Naive thymus-derived CD8-positive, alpha-beta T cell (primary cell): ENCODE measurements around the gene PHF3. TPM values are rescaled to one million over a fixed set of nuclear protein-coding genes. Genes with fewer than 3 reads are reported as not detected.

Experiments
- ATAC-seq, 2 donors: fragments of 150-1000 bp; cut with Tn5 transposase in 1 of 2; sonication (Bioruptor Pico), chemical (Tn5 transposase) in 1 of 2; 1 replicate in 1 of 2; 2 replicates in 1 of 2; pipeline ENCODE4 v1.10.0; 2021; ENCODE audit warnings: mild to moderate bottlenecking in 2 of 2, moderate library complexity in 2 of 2
- POLR2A ChIA-PET: fragments of 350-600 bp; sonication (Branson Sonifier 250); formaldehyde crosslinking; loops from one replicate; lab custom pipeline; 2021; ENCODE audit warnings: antibody characterized with exemption; lab: Charles Lee
- DNase-seq, 10 donors: peaks; one replicate each; pipeline versions ENCODE4 v3.0.0 to v3.0.0-alpha.2; 2020 to 2022
- H3K27ac Mint-ChIP-seq, 10 donors: one replicate each; pipeline ENCODE4 v1.8.0; 2020 to 2022; ENCODE audit warnings: mild to moderate bottlenecking in 10 of 10, mixed read lengths in 10 of 10, moderate library complexity in 4 of 10, inconsistent platforms in 1 of 10
- H3K27me3 Mint-ChIP-seq, 5 donors: one replicate each; pipeline ENCODE4 v1.8.0; 2021 to 2022; ENCODE audit warnings: mixed read lengths in 5 of 5
- H3K36me3 Mint-ChIP-seq, 3 donors: one replicate each; pipeline ENCODE4 v1.8.0; 2020 to 2022; ENCODE audit warnings: mixed read lengths in 3 of 3, mild to moderate bottlenecking in 2 of 3, inconsistent platforms in 1 of 3
- H3K4me1 Mint-ChIP-seq, 4 donors: one replicate each; pipeline ENCODE4 v1.8.0; 2021 to 2022; ENCODE audit warnings: mixed read lengths in 4 of 4
- H3K4me3 Mint-ChIP-seq, 10 donors: one replicate each; pipeline ENCODE4 v1.8.0; 2020 to 2022; ENCODE audit warnings: mild to moderate bottlenecking in 10 of 10, mixed read lengths in 10 of 10, moderate library complexity in 6 of 10, inconsistent platforms in 1 of 10
- H3K9me3 Mint-ChIP-seq, 9 donors: one replicate each; pipeline ENCODE4 v1.8.0; 2020 to 2022; ENCODE audit warnings: mixed read lengths in 9 of 9, mild to moderate bottlenecking in 3 of 9, inconsistent platforms in 1 of 9, moderate library complexity in 1 of 9
- polyA plus RNA-seq, 3 donors: library from polyadenylated mRNA; unstranded; fragments of 300-500 nt; fragmentation: Illumina TruSeq; gene quantifications; one replicate each; pipeline ENCODE4 v1.2.3, GENCODE V29; 2021
- total RNA-seq, 8 experiments: library from RNA in 2 of 8; stranded (reverse) in 2 of 8; gene quantifications; one replicate each; pipeline ENCODE4 v1.2.3 and lab custom pipeline; 2021 to 2026

The PHF3 gene
- total and polyA plus RNA-seq, 5 experiments from 2014 or later, result 23.7 to 118 (median 38.6) TPM

- Mint-ChIP-seq H3K27me3 (no peaks in the 10 kb centered on the region), H3K4me1 (peaks cover 19 to 55% (median 51%) of the 10 kb centered on the region in 4 donors), H3K9me3 (no peaks in the 10 kb centered on the region), H3K4me3 (no peak overlapping the region), H3K36me3 (peaks cover 0 to 44% (median 16%) of the 10 kb centered on the region in 3 donors), H3K27ac (no peak overlapping the region)
- peak in 1 of 2 donors; percentile 39 for ATAC-seq
- no peak for DNase-seq
- POLR2A ChIA-PET, result no interaction called here
Observed at GRCh38 chr6:63677282-63677681, 41.7 kb downstream of the PHF3 start.

- peaks cover 18 to 70% (median 35%) of the 10 kb centered on the region in 3 donors for H3K36me3 Mint-ChIP-seq
Observed at GRCh38 chr6:63683071-63683603, 47.5 kb downstream of the PHF3 start.

GRCh38 chr6:63685446-63686379, 50.1 kb downstream of the PHF3 start:
- Mint-ChIP-seq H3K27ac (peak overlapping the region in 5 of 10 donors; percentile 14 to 68 (median 59)), H3K4me3 (no peak overlapping the region), H3K27me3 (no peaks in the 10 kb centered on the region), H3K9me3 (no peaks in the 10 kb centered on the region), H3K4me1 (peaks cover 21 to 64% (median 51%) of the 10 kb centered on the region in 4 donors), H3K36me3 (peaks cover 23 to 53% (median 32%) of the 10 kb centered on the region in 3 donors)
- no peak for DNase-seq
- POLR2A ChIA-PET, result no interaction called here
- ATAC-seq, result peak in 1 of 2 donors; percentile 33

More at GRCh38 chr6:63683071-63683603, 47.5 kb downstream of the PHF3 start:
- Mint-ChIP-seq H3K27me3 (no peaks in the 10 kb centered on the region), H3K4me1 (peaks cover 27 to 73% (median 61%) of the 10 kb centered on the region in 4 donors), H3K9me3 (no peaks in the 10 kb centered on the region), H3K4me3 (no peak overlapping the region), H3K27ac (peak overlapping the region in 5 of 10 donors; percentile 11 to 64 (median 31))
- DNase-seq, result no peak
- POLR2A ChIA-PET, result no interaction called here
- ATAC-seq, result no peak

GRCh38 chr6:63689421-63689820, 53.8 kb downstream of the PHF3 start:
- ATAC-seq (no peak), DNase-seq (no peak)
- H3K4me1 Mint-ChIP-seq, result peaks cover 10 to 42% (median 36%) of the 10 kb centered on the region in 4 donors
- peak overlapping the region in 1 of 10 donors; percentile 53 for H3K27ac Mint-ChIP-seq
- H3K9me3 Mint-ChIP-seq, result no peaks in the 10 kb centered on the region
- peaks cover 17 to 37% (median 20%) of the 10 kb centered on the region in 3 donors for H3K36me3 Mint-ChIP-seq
- no peak overlapping the region for H3K4me3 Mint-ChIP-seq
- POLR2A ChIA-PET, result interaction anchor here (1.0 to 1.5 kb wide), 2 partner anchors 26 to 54 kb away, joined by 3 to 4 read pairs; partner anchors contain the start of gene PHF3
- H3K27me3 Mint-ChIP-seq, result no peaks in the 10 kb centered on the region

GRCh38 chr6:63690221-63690620, 54.6 kb downstream of the PHF3 start:
- H3K9me3 Mint-ChIP-seq, result no peaks in the 10 kb centered on the region
- ATAC-seq, result no peak
- no peak overlapping the region for H3K4me3 Mint-ChIP-seq
- no peaks in the 10 kb centered on the region for H3K27me3 Mint-ChIP-seq
- peak overlapping the region in 1 of 10 donors; percentile 9 for H3K27ac Mint-ChIP-seq
- no peak for DNase-seq
- H3K36me3 Mint-ChIP-seq, result peaks cover 10 to 35% (median 13%) of the 10 kb centered on the region in 3 donors
- H3K4me1 Mint-ChIP-seq, result peaks cover 12 to 36% (median 31%) of the 10 kb centered on the region in 4 donors
- POLR2A ChIA-PET, result interaction anchor here (1.0 kb wide), 1 partner anchor 26 kb away, joined by 3 read pairs; no protein-coding TSS in a partner anchor

- no peak for ATAC-seq
- H3K4me3 Mint-ChIP-seq, result no peak overlapping the region
- H3K36me3 Mint-ChIP-seq, result peaks cover 18 to 93% (median 27%) of the 10 kb centered on the region in 3 donors
- H3K27me3 Mint-ChIP-seq, result no peaks in the 10 kb centered on the region
- no peak for DNase-seq
- H3K27ac Mint-ChIP-seq, result peak overlapping the region in 4 of 10 donors; percentile 7 to 21 (median 16)
- POLR2A ChIA-PET, result interaction anchor here (1.1 kb wide), 1 partner anchor 70 kb away, joined by 3 read pairs; the partner anchor contains the start of gene PHF3
- peaks cover 0 to 9% (median 4%) of the 10 kb centered on the region in 4 donors for H3K4me1 Mint-ChIP-seq
- H3K9me3 Mint-ChIP-seq, result no peaks in the 10 kb centered on the region
Observed at GRCh38 chr6:63705707-63706106, 70.1 kb downstream of the PHF3 start.

GRCh38 chr6:63706630-63707029, 71.0 kb downstream of the PHF3 start:
- POLR2A ChIA-PET, result no interaction called here
- Mint-ChIP-seq H3K36me3 (peaks cover 24 to 93% (median 33%) of the 10 kb centered on the region in 3 donors), H3K27ac (no peak overlapping the region), H3K4me3 (no peak overlapping the region), H3K9me3 (no peaks in the 10 kb centered on the region), H3K27me3 (no peaks in the 10 kb centered on the region), H3K4me1 (peaks cover 0 to 9% (median 4%) of the 10 kb centered on the region in 4 donors)
- no peak for DNase-seq
- ATAC-seq, result no peak

- no peak for DNase-seq
- Mint-ChIP-seq H3K9me3 (no peaks in the 10 kb centered on the region), H3K4me3 (no peak overlapping the region), H3K4me1 (peaks cover 0 to 19% (median 7%) of the 10 kb centered on the region in 4 donors), H3K27ac (peak overlapping the region in 1 of 10 donors; percentile 1), H3K36me3 (peaks cover 36 to 91% (median 43%) of the 10 kb centered on the region in 3 donors), H3K27me3 (no peaks in the 10 kb centered on the region)
- no peak for ATAC-seq
- POLR2A ChIA-PET, result interaction anchor here (0.7 kb wide), 1 partner anchor 134 kb away, joined by 4 read pairs; no protein-coding TSS in a partner anchor
Observed at GRCh38 chr6:63708631-63709030, 73.0 kb downstream of the PHF3 start.

GRCh38 chr6:63709148-63709547, 73.5 kb downstream of the PHF3 start:
- Mint-ChIP-seq H3K36me3 (peaks cover 36 to 88% (median 41%) of the 10 kb centered on the region in 3 donors), H3K9me3 (no peaks in the 10 kb centered on the region), H3K4me1 (peaks cover 0 to 19% (median 7%) of the 10 kb centered on the region in 4 donors), H3K27me3 (no peaks in the 10 kb centered on the region), H3K27ac (peak overlapping the region in 2 of 10 donors; percentile 5 to 22), H3K4me3 (no peak overlapping the region)
- DNase-seq (no peak), ATAC-seq (no peak)
- POLR2A ChIA-PET, result interaction anchor here (0.7 kb wide), 1 partner anchor 134 kb away, joined by 4 read pairs; no protein-coding TSS in a partner anchor

- no peak for DNase-seq
- peak overlapping the region in 7 of 10 donors; percentile 0 to 73 (median 27) for H3K27ac Mint-ChIP-seq
- no peaks in the 10 kb centered on the region for H3K9me3 Mint-ChIP-seq
- no peak for ATAC-seq
- peaks cover 27 to 53% (median 35%) of the 10 kb centered on the region in 3 donors for H3K36me3 Mint-ChIP-seq
- H3K27me3 Mint-ChIP-seq, result no peaks in the 10 kb centered on the region
- peak overlapping the region in 1 of 10 donors; percentile 22 for H3K4me3 Mint-ChIP-seq
- H3K4me1 Mint-ChIP-seq, result peaks cover 0 to 17% (median 5%) of the 10 kb centered on the region in 4 donors
- POLR2A ChIA-PET, result no interaction called here
Observed at GRCh38 chr6:63713332-63713731, 77.7 kb downstream of the PHF3 start.

GRCh38 chr6:63714091-63714490, 78.5 kb downstream of the PHF3 start:
- DNase-seq (no peak), ATAC-seq (no peak)
- Mint-ChIP-seq H3K9me3 (no peaks in the 10 kb centered on the region), H3K4me3 (no peak overlapping the region), H3K36me3 (peaks cover 27 to 47% (median 35%) of the 10 kb centered on the region in 3 donors), H3K27ac (no peak overlapping the region), H3K4me1 (peaks cover 0 to 17% (median 5%) of the 10 kb centered on the region in 4 donors), H3K27me3 (no peaks in the 10 kb centered on the region)
- POLR2A ChIA-PET, result interaction anchor here (1.2 kb wide), 1 partner anchor 78 kb away, joined by 4 read pairs; no protein-coding TSS in a partner anchor

- no peak for ATAC-seq
- Mint-ChIP-seq H3K27ac (peak overlapping the region in 3 of 10 donors; percentile 4 to 31 (median 18)), H3K27me3 (no peaks in the 10 kb centered on the region), H3K4me3 (no peak overlapping the region), H3K36me3 (peaks cover 20 to 27% (median 21%) of the 10 kb centered on the region in 3 donors), H3K9me3 (no peaks in the 10 kb centered on the region), H3K4me1 (peaks cover 0 to 17% (median 5%) of the 10 kb centered on the region in 4 donors)
- POLR2A ChIA-PET, result no interaction called here
- no peak for DNase-seq
Observed at GRCh38 chr6:63716169-63716568, 80.6 kb downstream of the PHF3 start.
